Stimulated activated naive B cell treated with anti-CD40 and anti-IgM and Interleukin-4, amounts not matched to agents 10 μg/mL and 1 μg/mL and 100 μg/mL, for 72 hours (primary cell): ENCODE results near the gene PFKP.
A peak's percentile ranks its signal among the peaks of the same experiment; 100 is the strongest.
"Not testable (repeated sequence)": the region's sequence is repeated elsewhere in the genome, so short reads cannot be mapped to it uniquely, and the experiment has no call there.

ENCODE experiments used
- ATAC-seq, 2 donors: fragments of 150-1000 bp; cut with Tn5 transposase; replicated peaks; 2 replicates each; pipeline ENCODE4 v1.10.0; 2021; ENCODE audit warnings: moderate library complexity in 1 of 2
- DNase-seq: peaks from one replicate; pipeline ENCODE4 v3.0.0; 2021
- H3K27ac Mint-ChIP-seq: one replicate; pipeline ENCODE4 v1.8.0; 2022; ENCODE audit warnings: mild to moderate bottlenecking, mixed read lengths
- H3K27me3 Mint-ChIP-seq, 2 donors: one replicate each; pipeline ENCODE4 v1.8.0; 2022; ENCODE audit warnings: mixed read lengths in 2 of 2
- H3K36me3 Mint-ChIP-seq, 2 donors: one replicate each; pipeline ENCODE4 v1.8.0; 2022; ENCODE audit warnings: mixed read lengths in 2 of 2, mild to moderate bottlenecking in 1 of 2
- H3K4me1 Mint-ChIP-seq, 2 donors: one replicate each; pipeline ENCODE4 v1.8.0; 2022; ENCODE audit warnings: mixed read lengths in 2 of 2, mild to moderate bottlenecking in 1 of 2
- H3K4me3 Mint-ChIP-seq, 2 donors: one replicate each; pipeline ENCODE4 v1.8.0; 2022; ENCODE audit warnings: mild to moderate bottlenecking in 2 of 2, mixed read lengths in 2 of 2, moderate library complexity in 1 of 2
- H3K9me3 Mint-ChIP-seq, 2 donors: one replicate each; pipeline ENCODE4 v1.8.0; 2022; ENCODE audit warnings: mixed read lengths in 2 of 2, mild to moderate bottlenecking in 1 of 2

The PFKP gene

DNA sequence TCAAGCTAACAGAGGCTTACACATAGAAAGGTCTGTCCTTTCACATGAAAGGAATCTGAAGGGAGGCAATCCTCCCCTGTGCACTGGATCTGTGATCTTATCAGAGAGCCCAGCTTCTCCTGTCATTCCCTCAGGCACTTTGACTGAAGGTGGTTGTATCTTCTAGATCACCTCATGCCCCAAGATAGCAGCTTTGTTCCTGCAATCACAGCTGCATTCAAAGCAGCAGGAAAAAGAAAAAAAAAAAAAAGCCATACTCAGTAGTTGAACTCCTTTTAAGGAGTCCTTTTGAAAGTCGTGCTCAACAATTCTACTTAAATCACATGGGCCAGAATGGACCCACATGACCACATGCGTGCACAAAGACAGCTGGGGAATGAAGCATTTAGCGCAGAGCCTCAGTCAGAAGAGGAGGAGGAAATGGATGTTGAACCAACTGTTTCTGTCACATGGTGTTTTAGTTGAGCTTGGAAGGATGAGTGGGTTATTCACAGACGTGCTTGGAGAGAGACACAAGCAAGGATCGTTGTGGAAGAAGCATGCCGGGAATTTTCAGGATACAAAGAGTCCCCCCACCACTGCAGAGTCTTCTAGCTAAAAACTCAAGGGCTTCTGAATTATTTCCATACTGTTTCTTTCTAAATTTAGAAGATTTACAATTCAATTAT lies 13.0 kb upstream of the PFKP start:
- Mint-ChIP-seq H3K4me1 (peaks cover 7 to 8% of the 10 kb centered on the region in 2 donors), H3K36me3 (no peaks in the 10 kb centered on the region), H3K27ac (no peak overlapping the region), H3K27me3 (peaks cover 13 to 34% of the 10 kb centered on the region in 2 donors), H3K9me3 (no peaks in the 10 kb centered on the region), H3K4me3 (no peak overlapping the region)
- DNase-seq (no peak), ATAC-seq (no peak)

GRCh38 chr10:3054851-3055199 lies 12.5 kb upstream of the PFKP start:
- H3K9me3 Mint-ChIP-seq: no peaks in the 10 kb centered on the region
- peaks cover 11 to 29% of the 10 kb centered on the region in 2 donors for H3K27me3 Mint-ChIP-seq
- peaks cover 7 to 8% of the 10 kb centered on the region in 2 donors for H3K4me1 Mint-ChIP-seq
- no peak for ATAC-seq
- no peaks in the 10 kb centered on the region for H3K36me3 Mint-ChIP-seq
- no peak overlapping the region for H3K27ac Mint-ChIP-seq
- no peak overlapping the region for H3K4me3 Mint-ChIP-seq
- DNase-seq: no peak

- DNase-seq: no peak
- peaks cover 7 to 8% of the 10 kb centered on the region in 2 donors for H3K4me1 Mint-ChIP-seq
- no peak overlapping the region for H3K27ac Mint-ChIP-seq
- H3K4me3 Mint-ChIP-seq: no peak overlapping the region
- peaks cover 8 to 20% of the 10 kb centered on the region in 2 donors for H3K27me3 Mint-ChIP-seq
- H3K9me3 Mint-ChIP-seq: no peaks in the 10 kb centered on the region
- no peak for ATAC-seq
- no peaks in the 10 kb centered on the region for H3K36me3 Mint-ChIP-seq
These were observed 10.9 kb upstream of the PFKP start for GRCh38 chr10:3056280-3057037.

- Mint-ChIP-seq H3K9me3 (no peaks in the 10 kb centered on the region), H3K27ac (no peak overlapping the region), H3K4me1 (peaks cover 7 to 8% of the 10 kb centered on the region in 2 donors), H3K4me3 (no peak overlapping the region), H3K36me3 (no peaks in the 10 kb centered on the region), H3K27me3 (peaks cover 8 to 20% of the 10 kb centered on the region in 2 donors)
- DNase-seq: no peak
- no peak for ATAC-seq
These were observed 9.4 kb upstream of the PFKP start for GRCh38 chr10:3057946-3058345.

DNA sequence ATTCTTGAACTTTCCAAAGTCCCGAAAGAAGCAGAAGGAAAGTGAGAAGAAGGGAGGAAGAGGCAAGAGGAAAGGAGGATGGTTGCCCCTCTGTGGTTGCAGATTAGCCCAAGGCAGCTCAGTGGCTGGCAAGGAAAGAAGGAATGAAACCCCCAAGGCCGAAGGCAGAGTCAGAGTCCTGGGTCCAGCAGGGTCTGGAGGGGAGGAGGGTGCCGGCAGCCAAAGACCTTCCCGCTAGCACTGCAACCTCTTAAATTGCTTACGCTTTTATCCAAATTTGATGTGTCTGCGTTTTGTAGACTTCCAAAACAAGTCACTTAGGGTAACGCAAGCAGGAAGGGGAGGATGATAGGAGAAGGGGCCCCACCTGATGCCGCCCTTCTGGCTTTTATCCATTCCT lies 7.4 kb upstream of the PFKP start:
- no peak for DNase-seq
- Mint-ChIP-seq H3K4me1 (peaks cover 9 to 15% of the 10 kb centered on the region in 2 donors), H3K9me3 (no peaks in the 10 kb centered on the region), H3K27ac (no peak overlapping the region), H3K27me3 (peaks cover 0 to 10% of the 10 kb centered on the region in 2 donors), H3K36me3 (no peaks in the 10 kb centered on the region), H3K4me3 (no peak overlapping the region)
- no peak for ATAC-seq

- Mint-ChIP-seq H3K27me3 (peaks cover 0 to 10% of the 10 kb centered on the region in 2 donors), H3K9me3 (no peaks in the 10 kb centered on the region), H3K36me3 (no peaks in the 10 kb centered on the region), H3K27ac (no peak overlapping the region), H3K4me3 (no peak overlapping the region), H3K4me1 (peaks cover 9 to 15% of the 10 kb centered on the region in 2 donors)
- DNase-seq: no peak
- peak; percentile 46 for ATAC-seq
These were observed 6.9 kb upstream of the PFKP start for GRCh38 chr10:3060481-3060889.

DNA sequence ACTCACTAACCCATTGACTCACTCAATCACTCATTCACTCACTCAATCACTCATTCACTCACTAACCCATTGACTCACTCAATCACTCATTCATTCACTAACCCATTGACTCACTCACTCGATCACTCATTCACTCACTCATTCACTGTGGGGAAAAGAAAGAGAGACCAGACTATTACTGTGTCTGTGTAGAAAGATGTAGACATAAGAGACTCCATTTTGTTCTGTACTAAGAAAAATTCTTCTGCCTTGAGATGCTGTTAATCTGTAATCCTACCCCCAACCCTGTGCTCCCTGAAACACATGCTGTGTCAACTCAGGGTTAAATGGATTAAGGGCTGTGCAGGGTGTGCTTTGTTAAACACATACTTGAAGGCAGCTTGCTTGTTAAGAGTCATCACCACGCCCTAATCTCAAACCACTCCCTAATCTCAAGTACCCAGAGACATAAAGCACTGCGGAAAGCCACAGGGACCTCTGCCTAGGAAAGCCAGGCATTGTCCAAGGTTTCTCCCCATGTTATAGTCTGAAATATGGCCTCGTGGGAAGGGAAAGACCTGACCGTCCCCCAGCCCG lies 5.9 kb upstream of the PFKP start:
- not testable (repeated sequence) for H3K27ac Mint-ChIP-seq, ATAC-seq, DNase-seq, H3K4me3 Mint-ChIP-seq, H3K9me3 Mint-ChIP-seq, H3K36me3 Mint-ChIP-seq
- Mint-ChIP-seq H3K4me1 (peaks cover 9 to 20% of the 10 kb centered on the region in 2 donors), H3K27me3 (peaks cover 5 to 12% of the 10 kb centered on the region in 2 donors)

GRCh38 chr10:3062502-3063186 lies 4.7 kb upstream of the PFKP start:
- Mint-ChIP-seq H3K27me3 (peaks cover 5 to 18% of the 10 kb centered on the region in 2 donors), H3K27ac (no peak overlapping the region)
- no peak for ATAC-seq

GRCh38 chr10:3064423-3064822 lies 2.9 kb upstream of the PFKP start:
- Mint-ChIP-seq H3K4me3 (no peak overlapping the region), H3K36me3 (peaks cover 5 to 8% of the 10 kb centered on the region in 2 donors), H3K9me3 (no peaks in the 10 kb centered on the region), H3K4me1 (peaks cover 10 to 31% of the 10 kb centered on the region in 2 donors), H3K27ac (no peak overlapping the region), H3K27me3 (peaks cover 5 to 18% of the 10 kb centered on the region in 2 donors)
- peak; percentile 55 to 63 for ATAC-seq
- DNase-seq: peak; percentile 31

More at GRCh38 chr10:3062502-3063186, 4.7 kb upstream of the PFKP start:
- Mint-ChIP-seq H3K9me3 (no peaks in the 10 kb centered on the region), H3K36me3 (no peaks in the 10 kb centered on the region), H3K4me3 (no peak overlapping the region), H3K4me1 (peaks cover 6 to 21% of the 10 kb centered on the region in 2 donors)
- DNase-seq: no peak

GRCh38 chr10:3065622-3066021 lies 1.7 kb upstream of the PFKP start:
- Mint-ChIP-seq H3K4me3 (peak overlapping the region in 1 of 2 donors; percentile 55), H3K9me3 (no peaks in the 10 kb centered on the region), H3K4me1 (peaks cover 20 to 41% of the 10 kb centered on the region in 2 donors), H3K36me3 (peaks cover 17 to 19% of the 10 kb centered on the region in 2 donors), H3K27ac (peak overlapping the region; percentile 39), H3K27me3 (peaks cover 5 to 18% of the 10 kb centered on the region in 2 donors)
- DNase-seq (no peak), ATAC-seq (no peak)

DNA sequence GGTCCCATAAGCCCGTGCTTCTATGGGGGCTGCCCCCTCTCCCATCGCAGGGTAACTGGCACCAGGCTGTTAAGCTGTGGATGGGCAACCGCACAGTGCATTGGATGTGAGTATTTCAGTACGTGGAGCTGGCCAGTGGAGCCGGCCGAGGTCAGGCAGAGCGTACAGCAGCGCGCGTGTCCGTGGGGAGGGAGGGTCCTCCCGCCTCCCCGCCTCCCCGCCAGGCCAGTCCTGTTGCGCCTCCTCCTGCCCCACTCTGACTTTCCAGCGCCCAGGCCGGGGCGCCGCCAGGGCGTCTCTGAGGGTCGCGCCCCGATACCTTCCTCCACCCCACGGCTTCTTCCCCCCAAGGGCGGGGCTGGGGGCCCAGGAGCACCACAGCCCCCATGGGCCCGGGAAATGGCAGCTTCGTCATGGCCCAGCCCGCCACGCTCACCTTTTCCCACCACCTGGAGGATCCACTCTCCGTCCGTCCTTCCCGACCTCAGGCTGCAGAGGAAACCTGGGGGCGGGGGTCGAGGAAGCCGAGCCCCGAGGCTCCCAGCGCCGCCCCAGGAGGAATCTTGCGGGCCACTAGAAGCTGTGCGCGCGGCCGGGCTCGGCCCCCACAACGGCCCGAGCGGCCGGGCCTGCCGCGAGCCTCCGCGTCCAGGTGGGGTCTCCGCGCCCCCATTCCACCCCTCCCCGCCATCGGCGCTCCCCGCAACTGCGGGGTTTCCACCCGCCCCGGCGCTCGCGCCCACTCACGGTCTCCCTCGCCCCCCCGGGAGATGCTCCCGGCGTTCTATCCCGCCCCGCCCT lies 831 bp upstream of the PFKP start:
- Mint-ChIP-seq H3K9me3 (peaks cover 0 to 1% of the 10 kb centered on the region in 2 donors), H3K27ac (no peak overlapping the region), H3K4me1 (peaks cover 23 to 47% of the 10 kb centered on the region in 2 donors), H3K27me3 (peaks cover 5 to 18% of the 10 kb centered on the region in 2 donors), H3K36me3 (peaks cover 23 to 25% of the 10 kb centered on the region in 2 donors), H3K4me3 (peak overlapping the region; percentile 80 to 96)
- DNase-seq (no peak), ATAC-seq (no peak)

- peak overlapping the region; percentile 92 to 96 for H3K4me3 Mint-ChIP-seq
These were observed 471 bp downstream of the PFKP start for GRCh38 chr10:3067859-3068179.

DNA sequence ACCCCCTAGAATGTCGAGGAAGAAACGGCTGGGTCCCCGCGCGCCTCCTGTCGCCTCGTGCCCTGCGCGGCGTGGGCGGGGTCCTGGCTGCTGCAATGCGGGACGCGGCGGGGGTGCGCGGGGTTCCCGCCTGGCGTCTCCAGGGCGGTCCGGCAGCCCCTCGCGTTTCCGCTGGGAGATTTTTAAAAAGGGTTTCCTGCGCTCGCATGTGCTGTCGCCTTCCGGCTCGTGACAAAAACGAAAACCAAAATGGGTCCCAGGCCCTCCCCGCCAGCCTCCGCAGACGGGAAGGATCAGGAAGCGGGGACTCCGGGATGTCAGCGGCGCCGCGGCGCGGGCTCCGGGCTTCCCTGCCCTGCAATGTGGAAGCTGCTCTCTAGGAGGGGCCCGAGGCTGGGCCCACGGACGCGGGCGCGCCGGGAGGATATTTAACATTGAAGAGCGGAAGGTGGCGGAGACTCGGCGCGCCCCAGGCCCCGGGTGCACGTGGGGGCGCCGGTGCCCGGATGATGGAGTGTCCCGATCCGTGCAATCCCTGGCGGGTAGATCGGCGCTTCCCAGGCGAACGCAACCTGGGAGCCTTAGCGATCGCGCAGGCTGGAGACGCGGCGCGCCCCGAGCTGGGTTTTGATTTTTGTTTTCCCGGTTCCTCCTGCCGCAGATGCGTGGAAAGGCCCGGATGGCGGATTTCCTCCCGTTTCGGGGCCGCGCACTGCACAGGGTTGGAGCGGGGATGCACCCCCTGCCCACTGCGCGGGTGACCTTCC lies 1.0 kb downstream of the PFKP start:
- Mint-ChIP-seq H3K4me1 (peaks cover 29 to 60% of the 10 kb centered on the region in 2 donors), H3K36me3 (peaks cover 38 to 42% of the 10 kb centered on the region in 2 donors), H3K27ac (peak overlapping the region; percentile 94), H3K27me3 (peaks cover 5 to 18% of the 10 kb centered on the region in 2 donors), H3K4me3 (peak overlapping the region; percentile 92 to 96), H3K9me3 (peaks cover 0 to 1% of the 10 kb centered on the region in 2 donors)
- DNase-seq: peak; percentile 52
- peak; percentile 39 to 51 for ATAC-seq

More at GRCh38 chr10:3067859-3068179, 471 bp downstream of the PFKP start:
- Mint-ChIP-seq H3K36me3 (peaks cover 34 to 36% of the 10 kb centered on the region in 2 donors), H3K27me3 (peaks cover 5 to 18% of the 10 kb centered on the region in 2 donors), H3K9me3 (peaks cover 0 to 1% of the 10 kb centered on the region in 2 donors), H3K4me1 (peaks cover 29 to 59% of the 10 kb centered on the region in 2 donors), H3K27ac (peak overlapping the region; percentile 94)
- DNase-seq (no peak), ATAC-seq (peak; percentile 6 to 22)
